Liver (tissue), 2 donors: Measurements from ENCODE around the gene A2ML1.

ENCODE experiments used
- RAD21 ChIP-seq, 2 donors: IDR thresholded peaks; 2 replicates each; pipeline ENCODE4 v1.6.1; 2016; ENCODE audit warnings: antibody characterized with exemption in 2 of 2, mild to moderate bottlenecking in 2 of 2
- YY1 ChIP-seq: IDR thresholded peaks from 2 replicates; pipeline ENCODE4 v1.6.1; 2016; ENCODE audit warnings: antibody characterized with exemption, mild to moderate bottlenecking
- donor health status: healthy.

DNA sequence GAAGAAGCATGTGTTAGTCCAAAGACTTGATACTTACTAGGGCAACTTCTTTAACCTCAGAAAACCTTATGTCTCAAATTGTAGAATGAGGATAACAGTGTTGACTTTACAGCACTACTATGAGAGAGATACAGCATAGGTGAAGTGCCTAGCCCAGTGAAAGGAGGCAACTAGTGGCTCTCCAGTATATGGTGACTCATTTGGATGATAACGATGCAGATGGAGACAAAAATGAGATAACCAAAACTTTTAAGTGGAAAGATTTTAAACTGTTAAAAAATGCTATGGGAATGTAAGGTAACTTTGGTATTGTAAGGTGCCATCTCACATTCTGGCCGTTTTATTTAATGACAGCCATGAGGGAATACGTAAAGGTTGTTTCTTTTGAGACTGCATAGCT lies 94.6 kb downstream of the A2ML1 start:
- no peak for TF ChIP-seq YY1
- no peak for TF ChIP-seq RAD21 (IDR thresholded peaks at IDR 0.05)
